Liver (tissue), 9 donors: ENCODE data around the gene NUCKS1. TPM values are rescaled to one million over a fixed set of nuclear protein-coding genes. Genes with fewer than 3 reads are reported as not detected.

ENCODE experiments used
- DNase-seq: peaks from one replicate; pipeline ENCODE4 v3.0.0-alpha.2; 2017; ENCODE audit warnings: low spot score
- H3K27ac ChIP-seq, 2 donors: one replicate each; pipeline ENCODE4 v1.7.0; 2013; ENCODE audit warnings: inconsistent platforms in 2 of 2, low read length in 2 of 2, control low read depth in 1 of 2, low read depth in 1 of 2, mild to moderate bottlenecking in 1 of 2
- H3K27me3 ChIP-seq, 4 donors: one replicate each; pipeline versions ENCODE4 v1.6.1 to v1.7.0; 2013; ENCODE audit warnings: low read length in 3 of 4, inconsistent platforms in 1 of 4, mild to moderate bottlenecking in 1 of 4, moderate library complexity in 1 of 4; ENCODE audit not compliant: control insufficient read depth in 4 of 4, insufficient read depth in 4 of 4
- H3K36me3 ChIP-seq, 4 donors: one replicate each; pipeline versions ENCODE4 v1.6.1 to v1.7.0; 2013; ENCODE audit warnings: low read length in 3 of 4, mild to moderate bottlenecking in 3 of 4, low read depth in 1 of 4, moderate library complexity in 1 of 4; ENCODE audit not compliant: control insufficient read depth in 4 of 4, insufficient read depth in 3 of 4
- H3K4me1 ChIP-seq, 4 donors: one replicate each; pipeline versions ENCODE4 v1.6.1 to v1.7.0; 2013; ENCODE audit warnings: low read length in 3 of 4, mild to moderate bottlenecking in 3 of 4, moderate library complexity in 1 of 4; ENCODE audit not compliant: control insufficient read depth in 4 of 4, insufficient read depth in 4 of 4
- H3K4me3 ChIP-seq, 3 donors: one replicate each; pipeline versions ENCODE4 v1.6.1 to v1.7.0; 2013; ENCODE audit warnings: low read length in 3 of 3, control low read depth in 1 of 3, low read depth in 1 of 3, mild to moderate bottlenecking in 1 of 3
- H3K9ac ChIP-seq, 2 donors: one replicate each; pipeline ENCODE4 v1.7.0; 2013; ENCODE audit warnings: low read length in 2 of 2, mild to moderate bottlenecking in 2 of 2, moderate library complexity in 2 of 2, control low read depth in 1 of 2, low read depth in 1 of 2
- H3K9me3 ChIP-seq, 4 donors: one replicate each; pipeline versions ENCODE4 v1.6.1 to v1.7.0; 2013; ENCODE audit warnings: low read length in 3 of 4; ENCODE audit not compliant: control insufficient read depth in 4 of 4
- CTCF ChIP-seq: fragments of 150-350 bp; IDR thresholded peaks from 2 replicates; pipeline ENCODE4 v1.5.1; 2017; ENCODE audit warnings: improper control_type of control experiment, low read depth, low read length; ENCODE audit not compliant: missing input control
- EGR1 ChIP-seq, 2 donors: IDR thresholded peaks; 2 replicates each; pipeline ENCODE4 v1.6.1; 2016 to 2018; ENCODE audit warnings: antibody characterized with exemption in 2 of 2, low read depth in 2 of 2
- FOXA1 ChIP-seq: IDR thresholded peaks from 2 replicates; pipeline ENCODE4 v1.6.1; 2016; ENCODE audit warnings: antibody characterized with exemption
- FOXA2 ChIP-seq: IDR thresholded peaks from 2 replicates; pipeline ENCODE4 v1.6.1; 2016; ENCODE audit warnings: antibody characterized with exemption
- GABPA ChIP-seq, 2 donors: IDR thresholded peaks in 1 of 2; conservative IDR thresholded peaks in 1 of 2; 2 replicates each; pipeline ENCODE4 v1.6.1; 2016; ENCODE audit warnings: antibody characterized with exemption in 2 of 2, mild to moderate bottlenecking in 1 of 2, moderate library complexity in 1 of 2
- HNF4A ChIP-seq, 2 donors: conservative IDR thresholded peaks; 2 replicates each; pipeline ENCODE4 v1.6.1; 2016; ENCODE audit warnings: antibody characterized with exemption in 2 of 2, mild to moderate bottlenecking in 2 of 2
- HNF4G ChIP-seq: IDR thresholded peaks from 2 replicates; pipeline ENCODE4 v1.6.1; 2016; ENCODE audit warnings: antibody characterized with exemption
- JUND ChIP-seq, 2 donors: IDR thresholded peaks; 2 replicates each; pipeline ENCODE4 v1.6.1; 2016; ENCODE audit warnings: antibody characterized with exemption in 2 of 2
- MAX ChIP-seq: IDR thresholded peaks from 2 replicates; pipeline ENCODE4 v1.6.1; 2016; ENCODE audit warnings: antibody characterized with exemption
- NR2F2 ChIP-seq: IDR thresholded peaks from 2 replicates; pipeline ENCODE4 v1.6.1; 2016; ENCODE audit warnings: antibody characterized with exemption
- RAD21 ChIP-seq, 2 donors: IDR thresholded peaks; 2 replicates each; pipeline ENCODE4 v1.6.1; 2016; ENCODE audit warnings: antibody characterized with exemption in 2 of 2, mild to moderate bottlenecking in 2 of 2
- REST ChIP-seq: IDR thresholded peaks from 2 replicates; pipeline ENCODE4 v1.6.1; 2016; ENCODE audit warnings: antibody characterized with exemption, mild to moderate bottlenecking
- RXRA ChIP-seq, 2 donors: IDR thresholded peaks; 2 replicates each; pipeline ENCODE4 v1.6.1; 2017 to 2018; ENCODE audit warnings: antibody characterized with exemption in 2 of 2, mild to moderate bottlenecking in 1 of 2
- SP1 ChIP-seq: IDR thresholded peaks from 2 replicates; pipeline ENCODE4 v1.6.1; 2018; ENCODE audit warnings: antibody characterized with exemption, mild to moderate bottlenecking
- TAF1 ChIP-seq: conservative IDR thresholded peaks from 2 replicates; pipeline ENCODE4 v1.6.1; 2016; ENCODE audit warnings: antibody characterized with exemption, mild to moderate bottlenecking
- YY1 ChIP-seq: IDR thresholded peaks from 2 replicates; pipeline ENCODE4 v1.6.1; 2016; ENCODE audit warnings: antibody characterized with exemption, mild to moderate bottlenecking
- ZBTB33 ChIP-seq: IDR thresholded peaks from 2 replicates; pipeline ENCODE4 v1.6.1; 2016; ENCODE audit warnings: antibody characterized with exemption
- WGBS: extraction: QIAGEN DNeasy Blood & Tissue Kit; methylation state at CpG from one replicate; pipeline ENCODE4 v1.1.7; 2013; 5-methylcytosine and 5-hydroxymethylcytosine counted together
- polyA plus RNA-seq, 2 donors: library from polyadenylated mRNA; stranded (reverse) in 1 of 2; unstranded in 1 of 2; fragments of 200-250 nt in 1 of 2; fragments of >200 nt in 1 of 2; fragmentation: Nextera tagmentation in 1 of 2; extraction: Ambion mirVana in 1 of 2; gene quantifications; one replicate each; pipeline versions ENCODE4 v1.2.1 to v1.2.3, GENCODE V29; 2013 to 2015
- total RNA-seq, 2 donors: library from RNA; depleted of rRNA; stranded (reverse); fragments of >200 nt; gene quantifications; one replicate each; pipeline ENCODE4 v1.2.3, GENCODE V29; 2014
- TF ChIP-seq, protein P1 (sequence below): IDR thresholded peaks from 2 replicates; pipeline ENCODE4 v1.6.1; 2016; ENCODE audit warnings: antibody characterized with exemption
- donor health status: healthy.
- donor health status: healthy.
- donor health status: healthy.
- donor health status: healthy.
- donor health status: healthy.

The NUCKS1 gene, protein sequence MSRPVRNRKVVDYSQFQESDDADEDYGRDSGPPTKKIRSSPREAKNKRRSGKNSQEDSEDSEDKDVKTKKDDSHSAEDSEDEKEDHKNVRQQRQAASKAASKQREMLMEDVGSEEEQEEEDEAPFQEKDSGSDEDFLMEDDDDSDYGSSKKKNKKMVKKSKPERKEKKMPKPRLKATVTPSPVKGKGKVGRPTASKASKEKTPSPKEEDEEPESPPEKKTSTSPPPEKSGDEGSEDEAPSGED
- 10 to 100 TPM; 48.9 to 86.1 TPM for total RNA-seq
- polyA plus RNA-seq, result 10 to 100 TPM; 27.0 to 36.4 TPM

DNA sequence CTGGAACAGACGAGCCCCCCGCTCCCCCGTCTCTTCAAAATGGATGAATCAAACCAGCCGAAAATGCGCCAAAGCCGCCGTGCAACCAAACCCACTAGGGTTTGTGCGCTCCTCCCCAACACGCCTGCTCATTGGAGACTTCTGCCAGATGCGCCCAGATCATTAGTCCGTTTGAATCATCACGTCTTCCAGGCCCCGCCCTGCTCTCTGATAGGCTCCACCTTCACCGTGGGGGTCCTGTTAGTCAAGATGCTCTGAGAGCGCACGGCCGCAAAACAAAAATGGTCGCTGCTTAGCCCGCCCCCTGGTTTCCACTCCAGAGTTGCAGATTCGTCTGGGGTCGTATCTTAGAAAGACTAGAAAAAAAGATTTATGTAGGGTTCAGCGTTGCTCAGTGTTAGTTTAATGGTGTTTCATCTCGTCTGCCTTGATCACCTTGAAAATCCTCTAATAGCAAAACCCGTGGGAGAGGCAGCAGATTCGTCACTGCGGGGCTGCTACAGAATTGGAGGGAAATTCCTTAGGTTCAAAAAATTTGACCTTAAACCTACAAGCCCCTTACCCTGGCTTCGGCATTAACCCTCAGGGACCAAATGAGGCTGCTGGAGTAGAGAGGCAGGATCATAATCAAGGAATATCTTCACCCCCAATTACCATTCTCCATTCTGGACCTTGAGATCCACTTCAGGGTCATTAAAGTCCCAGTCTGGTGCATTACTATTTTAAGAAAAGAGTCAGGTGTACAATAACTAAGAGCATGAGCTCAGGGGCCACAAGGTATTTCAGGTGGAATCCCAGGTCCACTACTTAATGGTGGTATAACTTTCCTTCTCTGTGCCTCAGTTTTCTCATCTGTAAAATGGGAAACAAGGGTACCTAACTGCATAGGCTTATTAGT lies at the start of gene NUCKS1:
Gene NUCKS1, minus strand, starts transcription at position 45 of the 898 bp plus-strand sequence. CDS start 209 bp downstream, outside the sequence.
- no peak for TF ChIP-seq FOXA1
- peak; percentile 55 to 60 for TF ChIP-seq EGR1 (IDR thresholded peaks at IDR 0.05; ENCODE audit: low read depth in 2 of 2)
- peak; percentile 46 to 67 for TF ChIP-seq HNF4A (conservative IDR thresholded peaks at IDR 0.05)
- TF ChIP-seq RAD21 (IDR thresholded peaks at IDR 0.05), result peak; percentile 39 to 48
- TF ChIP-seq, protein P1, sequence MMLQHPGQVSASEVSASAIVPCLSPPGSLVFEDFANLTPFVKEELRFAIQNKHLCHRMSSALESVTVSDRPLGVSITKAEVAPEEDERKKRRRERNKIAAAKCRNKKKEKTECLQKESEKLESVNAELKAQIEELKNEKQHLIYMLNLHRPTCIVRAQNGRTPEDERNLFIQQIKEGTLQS, result peak; percentile 69
- peak; percentile 74 for TF ChIP-seq ZBTB33
- peak; percentile 82 for TF ChIP-seq REST
- TF ChIP-seq SP1, result peak; percentile 86
- TF ChIP-seq GABPA (IDR thresholded peaks at IDR 0.05 in 1 of 2, conservative IDR thresholded peaks at IDR 0.05 in 1 of 2), result peak in 1 of 2 donors; percentile 54
- peak; percentile 99 for TF ChIP-seq YY1
- TF ChIP-seq TAF1, result peak; percentile 94
- peak; percentile 45 to 52 for TF ChIP-seq JUND (IDR thresholded peaks at IDR 0.05)
- no peak for TF ChIP-seq NR2F2
- peak; percentile 29 to 56 for TF ChIP-seq RXRA (IDR thresholded peaks at IDR 0.05)
- TF ChIP-seq FOXA2, result no peak
- no peak for TF ChIP-seq HNF4G
- TF ChIP-seq CTCF, result no peak
- TF ChIP-seq MAX, result peak; percentile 45
- WGBS, result under 1% methylated on average over 27 of the region's 27 CpGs
- no peaks in the 10 kb centered on the region for H3K9me3 ChIP-seq

More for the DNA sequence above, at the start of gene NUCKS1:
- DNase-seq, result peak; percentile 94
- Histone ChIP-seq H3K4me1 (peaks cover 9 to 25% (median 21%) of the 10 kb centered on the region in 4 donors), H3K36me3 (no peaks in the 10 kb centered on the region), H3K27ac (peak within 1 kb of the TSS; percentile 94 to 96), H3K9ac (peak within 1 kb of the TSS; percentile 99), H3K4me3 (peak within 1 kb of the TSS; percentile 87 to 99 (median 96)), H3K27me3 (no peaks in the 10 kb centered on the region)
